B cell (primary cell): Measurements from ENCODE around the gene CCR5AS.

Source experiments
- ATAC-seq: fragments of 200-7000 bp; cut with Tn5 transposase; one replicate; pipeline ENCODE4 v1.10.0; 2021; ENCODE audit warnings: low read depth, mild to moderate bottlenecking, moderate number of reproducible peaks, moderate library complexity
- CTCF ChIA-PET: fragments of 350-600 bp; sonication (Branson Sonifier 250); formaldehyde crosslinking; loops from one replicate; lab custom pipeline; 2021; ENCODE audit warnings: antibody characterized with exemption, inconsistent platforms; lab: Charles Lee
- POLR2A ChIA-PET: fragments of 350-600 bp; sonication (Branson Sonifier 250); formaldehyde crosslinking; loops from one replicate; lab custom pipeline; 2021; ENCODE audit warnings: antibody characterized with exemption; lab: Charles Lee
- DNase-seq: peaks from one replicate; pipeline ENCODE4 v3.0.0; 2013
- H2AFZ ChIP-seq: 2 replicates; pipeline ENCODE4 v1.6.1; 2012; ENCODE audit warnings: mild to moderate bottlenecking, low read depth, low read length; ENCODE audit not compliant: insufficient read depth, poor library complexity, severe bottlenecking
- H3K27ac ChIP-seq, 2 donors: 1 replicate in 1 of 2; 2 replicates in 1 of 2; pipeline ENCODE4 v1.5.1; 2012 to 2013; ENCODE audit warnings: low read length in 2 of 2, mild to moderate bottlenecking in 2 of 2, moderate library complexity in 1 of 2
- H3K27me3 ChIP-seq, 4 experiments: fragments of 200-600 bp in 1 of 4; sonication (generic) in 1 of 4; replicated peaks in 1 of 4; 1 replicate in 2 of 4; 2 replicates in 2 of 4; pipeline versions ENCODE4 v1.6.1 to v1.7.0; 2013 to 2016; ENCODE audit warnings: low read length in 3 of 4, mild to moderate bottlenecking in 2 of 4, mixed read lengths in 1 of 4, moderate library complexity in 1 of 4; ENCODE audit not compliant: insufficient read depth in 4 of 4, control insufficient read depth in 3 of 4; ENCODE audit errors: control extremely low read depth in 1 of 4
- H3K36me3 ChIP-seq, 2 experiments: replicated peaks in 1 of 2; 1 replicate in 1 of 2; 2 replicates in 1 of 2; pipeline versions ENCODE4 v1.6.1 to v1.7.1; 2013; ENCODE audit warnings: low read length in 1 of 2; ENCODE audit not compliant: insufficient read depth in 2 of 2, control insufficient read depth in 1 of 2; ENCODE audit errors: control extremely low read depth in 1 of 2, extremely low read depth in 1 of 2
- H3K4me1 ChIP-seq, 2 donors: fragments of 200-600 bp in 1 of 2; sonication (generic) in 1 of 2; 1 replicate in 1 of 2; 2 replicates in 1 of 2; pipeline versions ENCODE4 v1.5.1 to v1.6.1; 2013 to 2017; ENCODE audit warnings: low read length in 2 of 2; ENCODE audit not compliant: control insufficient read depth in 2 of 2, insufficient read depth in 2 of 2
- H3K4me2 ChIP-seq: replicated peaks from 2 replicates; pipeline ENCODE3; 2012; ENCODE audit warnings: mild to moderate bottlenecking, low read depth, low read length; ENCODE audit not compliant: poor library complexity, severe bottlenecking
- H3K4me3 ChIP-seq, 5 experiments: fragments of 200-600 bp in 1 of 5; sonication (generic) in 1 of 5; 1 replicate in 3 of 5; 2 replicates in 2 of 5; pipeline versions ENCODE4 v1.5.1 to v1.7.0; 2011 to 2016; ENCODE audit warnings: low read length in 4 of 5, mild to moderate bottlenecking in 4 of 5, low read depth in 2 of 5, control low read depth in 1 of 5, moderate library complexity in 1 of 5; ENCODE audit not compliant: insufficient read depth in 1 of 5; ENCODE audit errors: control extremely low read depth in 1 of 5, extremely low read depth in 1 of 5
- H3K79me2 ChIP-seq: fragments of 200-600 bp; sonication (generic); one replicate; pipeline ENCODE4 v1.6.0; 2016; ENCODE audit warnings: low read length; ENCODE audit not compliant: control insufficient read depth, insufficient read depth
- H3K9ac ChIP-seq: fragments of 200-600 bp; sonication (generic); 2 replicates; pipeline ENCODE4 v1.6.1; 2017; ENCODE audit warnings: mild to moderate bottlenecking, low read length, moderate library complexity
- H3K9me3 ChIP-seq, 3 donors: one replicate each; pipeline versions ENCODE4 v1.6.1 to v1.7.1; 2013; ENCODE audit warnings: low read length in 2 of 3; ENCODE audit not compliant: control insufficient read depth in 2 of 3, insufficient read depth in 1 of 3; ENCODE audit errors: control extremely low read depth in 1 of 3
- H4K20me1 ChIP-seq: 2 replicates; pipeline ENCODE4 v1.6.0; 2012; ENCODE audit warnings: mild to moderate bottlenecking, low read length; ENCODE audit not compliant: insufficient read depth, control insufficient read depth, poor library complexity, severe bottlenecking
- H3K27ac Mint-ChIP-seq: one replicate; pipeline ENCODE4 v1.8.0; 2021; ENCODE audit warnings: mixed read lengths
- H3K27me3 Mint-ChIP-seq: one replicate; pipeline ENCODE4 v1.8.0; 2021; ENCODE audit warnings: mixed read lengths
- H3K4me1 Mint-ChIP-seq: one replicate; pipeline ENCODE4 v1.8.0; 2021; ENCODE audit warnings: mixed read lengths
- H3K4me3 Mint-ChIP-seq: one replicate; pipeline ENCODE4 v1.8.0; 2021; ENCODE audit warnings: mixed read lengths
- H3K9me3 Mint-ChIP-seq: one replicate; pipeline ENCODE4 v1.8.0; 2022; ENCODE audit warnings: mixed read lengths; ENCODE audit not compliant: insufficient read depth
- CTCF ChIP-seq: fragments of 200-600 bp; IDR thresholded peaks from one replicate; pipeline ENCODE4 v1.8.0; 2022; ENCODE audit warnings: antibody characterized with exemption, mild to moderate bottlenecking
- EZH2 ChIP-seq: IDR thresholded peaks from 2 replicates; pipeline ENCODE4 v1.6.1; 2012; ENCODE audit warnings: borderline replicate concordance, low read depth, mild to moderate bottlenecking, moderate library complexity, low read length; ENCODE audit not compliant: insufficient read depth, poor library complexity, severe bottlenecking
- WGBS: methylation state at CpG from one replicate; pipeline ENCODE4 v1.1.5; 2013; ENCODE audit warnings: missing lambda C conversion rate; ENCODE audit not compliant: insufficient coverage; 5-methylcytosine and 5-hydroxymethylcytosine counted together
- intact Hi-C: fragments of 100-400 bp; cut with micrococcal nuclease; formaldehyde crosslinking; loops from one replicate; pipeline ENCODE4 v1.10.0; 2022

CCR5AS gene

GRCh38 chr3:46381625-46382024 lies 25.2 kb downstream of the CCR5AS start:
- intact Hi-C loops = no loop called here
- WGBS = 89% methylated on average over 2 of the region's 3 CpGs
- no peak overlapping the region for H3K4me3 Mint-ChIP-seq

More at GRCh38 chr3:46381625-46382024, 25.2 kb downstream of the CCR5AS start:
- peaks cover 58% of the 10 kb centered on the region for H3K4me1 Mint-ChIP-seq
- H3K9me3 Mint-ChIP-seq = no peaks in the 10 kb centered on the region
- Histone ChIP-seq H3K9ac (no peak overlapping the region), H3K27me3 (no peaks in the 10 kb centered on the region), H2AFZ (no peak overlapping the region), H3K4me3 (no peak overlapping the region), H3K4me1 (peaks cover 48 to 57% of the 10 kb centered on the region in 2 donors), H3K4me2 (no peak overlapping the region), H3K36me3 (no peaks in the 10 kb centered on the region), H3K9me3 (no peaks in the 10 kb centered on the region), H4K20me1 (no peaks in the 10 kb centered on the region), H3K27ac (no peak overlapping the region), H3K79me2 (no peaks in the 10 kb centered on the region)
- H3K27ac Mint-ChIP-seq = no peak overlapping the region
- no peak for DNase-seq
- POLR2A ChIA-PET = no interaction called here
- ATAC-seq = no peak
- TF ChIP-seq CTCF = no peak
- TF ChIP-seq EZH2 = no peak
- CTCF ChIA-PET = interaction anchor here (0.6 to 6.0 kb wide), 6 partner anchors 10 to 620 kb away, joined by 3 to 31 read pairs (median 3); partner anchors contain the start of gene CCR5
- no peaks in the 10 kb centered on the region for H3K27me3 Mint-ChIP-seq
